NCI-H1092 treated with DMSO at 0.1 percent for 48 hours (cell line): ENCODE data around the gene KDM6A.
"Not testable (repeated sequence)": the region's sequence is repeated elsewhere in the genome, so short reads cannot be mapped to it uniquely, and the experiment has no call there.

Source experiments
- DNase-seq: peaks from one replicate; lab custom pipeline; 2025; lab: John Stamatoyannopoulos, UW

The KDM6A gene

GRCh38 chrX:45007598-45007997, 134.6 kb downstream of the KDM6A start:
- no peak for DNase-seq

- no peak for DNase-seq
Measured at GRCh38 chrX:45009371-45010000, 136.5 kb downstream of the KDM6A start.

DNA sequence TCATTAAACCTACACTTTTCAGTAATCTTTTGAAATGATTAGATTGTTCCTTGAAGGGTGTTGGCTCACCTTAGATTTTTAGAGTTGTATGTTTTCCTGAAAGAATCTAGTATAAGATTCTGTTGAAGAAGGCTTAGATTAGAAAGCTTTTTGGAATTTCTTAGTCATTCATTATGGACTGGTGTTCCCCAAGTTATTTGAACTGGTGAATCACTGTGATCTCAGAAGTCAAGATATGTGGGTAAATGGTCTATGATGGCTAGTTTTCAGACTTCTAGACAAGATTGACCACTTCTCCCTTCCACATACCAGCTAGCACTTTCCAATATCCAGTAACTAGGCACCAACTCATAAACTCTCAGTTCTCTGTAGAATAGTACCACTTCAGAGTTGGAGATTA, 138.1 kb downstream of the KDM6A start:
- DNase-seq: no peak

GRCh38 chrX:45011597-45011996, 138.6 kb downstream of the KDM6A start:
- DNase-seq: no peak

DNA sequence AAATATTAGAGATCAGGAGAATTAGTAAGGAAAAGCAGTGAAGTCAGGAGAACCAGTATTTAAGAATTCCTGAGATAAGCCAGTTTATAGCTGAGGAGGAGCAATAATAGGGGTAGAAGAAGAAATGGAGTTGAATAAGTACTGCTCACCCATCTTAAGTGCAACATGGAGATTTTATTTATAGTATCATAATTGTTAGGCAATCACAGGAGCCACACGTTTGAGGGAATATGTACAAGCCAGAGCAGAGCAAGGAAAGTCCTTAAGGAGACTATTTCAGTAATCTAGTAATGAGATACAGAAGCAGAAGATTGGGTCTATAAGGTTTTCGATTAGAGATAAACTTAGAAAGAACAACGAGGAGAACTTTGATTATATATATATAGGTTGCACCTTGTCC, 145.0 kb downstream of the KDM6A start:
- no peak for DNase-seq

GRCh38 chrX:45022150-45022549, 149.2 kb downstream of the KDM6A start:
- no peak for DNase-seq

GRCh38 chrX:45024501-45024900, 151.5 kb downstream of the KDM6A start:
- no peak for DNase-seq

DNA sequence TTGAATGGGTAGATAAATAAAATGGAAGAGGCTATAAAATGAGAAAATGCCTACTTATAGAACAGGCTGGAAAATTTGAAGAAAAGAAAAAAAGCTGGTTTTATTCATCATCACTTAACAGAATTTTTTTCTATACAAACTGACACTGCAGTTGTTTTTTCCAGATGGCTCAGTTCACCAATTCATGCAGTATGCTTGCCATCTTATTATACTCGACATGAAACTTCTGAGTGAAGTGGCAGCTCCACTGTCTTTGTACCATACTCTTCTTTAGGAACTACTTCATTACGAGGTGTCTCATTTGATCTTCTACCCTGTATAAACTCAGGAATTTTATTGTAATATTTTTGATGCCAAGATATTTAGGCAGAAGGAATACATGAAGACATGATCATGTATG, 153.0 kb downstream of the KDM6A start:
- no peak for DNase-seq

DNA sequence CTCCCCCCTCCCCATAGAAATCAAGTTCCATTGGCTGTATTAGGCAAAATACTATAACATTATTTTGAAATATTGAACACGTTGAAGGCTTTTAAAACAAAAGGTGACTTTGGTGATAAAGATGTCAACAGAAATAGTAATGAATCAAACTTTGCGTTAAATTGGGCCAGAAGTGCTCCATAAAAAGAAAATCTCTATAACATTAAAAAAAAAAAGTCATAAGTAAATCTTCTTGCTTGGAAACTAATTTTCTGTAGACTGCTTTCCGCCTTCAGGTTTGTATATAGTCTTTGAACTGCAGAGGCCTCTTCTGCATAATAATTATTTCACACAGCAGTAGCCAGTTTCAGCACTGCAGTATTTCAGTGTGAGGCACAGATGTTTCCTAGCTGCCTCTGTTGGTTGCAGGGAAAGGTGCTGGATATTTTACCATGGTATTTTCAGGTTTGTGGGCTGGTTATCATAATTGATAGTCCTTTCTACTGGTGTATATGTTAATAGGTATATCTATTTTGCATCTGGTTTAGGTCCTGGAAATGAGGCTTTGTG, 158.9 kb downstream of the KDM6A start:
- no peak for DNase-seq

- DNase-seq: no peak
Measured at GRCh38 chrX:45035071-45035470, 162.1 kb downstream of the KDM6A start.

- DNase-seq: no peak
Measured at GRCh38 chrX:45036161-45036560, 163.2 kb downstream of the KDM6A start.

DNA sequence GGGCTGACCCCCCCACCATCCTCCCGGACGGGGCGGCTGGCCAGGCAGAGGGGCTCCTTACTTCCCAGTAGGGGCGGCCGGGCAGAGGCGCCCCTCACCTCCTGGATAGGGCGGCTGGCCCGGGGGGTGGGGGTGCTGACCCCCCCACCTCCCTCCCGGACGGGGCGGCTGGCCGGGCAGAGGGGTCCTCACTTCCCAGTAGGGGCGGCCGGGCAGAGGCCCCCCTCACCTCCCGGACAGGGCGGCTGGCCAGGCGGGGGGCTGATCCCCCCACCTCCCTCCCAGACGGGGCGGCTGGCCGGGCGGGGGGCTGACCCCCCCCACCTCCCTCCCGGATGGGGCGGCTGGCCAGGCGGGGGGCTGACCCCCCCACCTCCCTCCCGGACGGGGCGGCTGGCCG, 167.1 kb downstream of the KDM6A start:
- DNase-seq: not testable (repeated sequence)

- no peak for DNase-seq
Measured at GRCh38 chrX:45046417-45046816, 173.4 kb downstream of the KDM6A start.

- DNase-seq: no peak
Measured at GRCh38 chrX:45050558-45050957, 177.6 kb downstream of the KDM6A start.

DNA sequence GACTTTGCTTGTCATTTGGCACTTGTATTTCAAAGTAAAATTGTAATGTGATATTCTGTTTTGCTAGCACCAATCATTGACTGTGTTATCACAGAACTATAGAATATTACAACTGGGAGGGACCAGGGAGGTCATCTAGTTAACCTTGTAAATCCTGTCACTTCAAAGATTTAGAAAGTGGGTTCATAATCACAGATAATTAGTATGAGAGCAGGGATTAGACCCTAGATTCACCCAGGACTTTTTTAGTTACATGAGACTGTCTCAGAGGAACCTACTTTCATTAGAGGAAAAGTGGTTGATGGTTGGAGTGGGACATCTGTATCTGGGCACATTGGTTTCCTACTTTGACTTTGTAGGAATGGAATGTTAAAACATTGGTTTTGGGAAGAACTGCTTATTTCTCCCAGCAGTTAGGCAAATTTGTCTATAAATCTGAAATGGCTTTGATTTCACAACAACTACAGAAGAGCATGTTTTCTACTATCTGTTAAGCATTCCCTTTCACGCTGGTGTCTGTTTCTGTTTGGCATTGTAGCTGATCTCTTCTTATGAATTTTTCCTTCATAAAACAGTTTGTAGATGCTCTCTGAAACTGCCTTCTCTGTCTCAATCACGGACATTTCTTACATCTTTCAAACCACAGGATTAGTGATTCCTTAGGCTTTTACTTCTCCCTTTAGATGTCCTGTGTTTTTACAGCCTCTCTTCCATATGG, 183.6 kb downstream of the KDM6A start:
- no peak for DNase-seq

- peak; percentile 10 for DNase-seq
Measured at GRCh38 chrX:45059906-45060305, 186.9 kb downstream of the KDM6A start.

- no peak for DNase-seq
Measured at GRCh38 chrX:45063319-45064095, 190.5 kb downstream of the KDM6A start.

GRCh38 chrX:45068569-45068968, 195.6 kb downstream of the KDM6A start:
- no peak for DNase-seq

DNA sequence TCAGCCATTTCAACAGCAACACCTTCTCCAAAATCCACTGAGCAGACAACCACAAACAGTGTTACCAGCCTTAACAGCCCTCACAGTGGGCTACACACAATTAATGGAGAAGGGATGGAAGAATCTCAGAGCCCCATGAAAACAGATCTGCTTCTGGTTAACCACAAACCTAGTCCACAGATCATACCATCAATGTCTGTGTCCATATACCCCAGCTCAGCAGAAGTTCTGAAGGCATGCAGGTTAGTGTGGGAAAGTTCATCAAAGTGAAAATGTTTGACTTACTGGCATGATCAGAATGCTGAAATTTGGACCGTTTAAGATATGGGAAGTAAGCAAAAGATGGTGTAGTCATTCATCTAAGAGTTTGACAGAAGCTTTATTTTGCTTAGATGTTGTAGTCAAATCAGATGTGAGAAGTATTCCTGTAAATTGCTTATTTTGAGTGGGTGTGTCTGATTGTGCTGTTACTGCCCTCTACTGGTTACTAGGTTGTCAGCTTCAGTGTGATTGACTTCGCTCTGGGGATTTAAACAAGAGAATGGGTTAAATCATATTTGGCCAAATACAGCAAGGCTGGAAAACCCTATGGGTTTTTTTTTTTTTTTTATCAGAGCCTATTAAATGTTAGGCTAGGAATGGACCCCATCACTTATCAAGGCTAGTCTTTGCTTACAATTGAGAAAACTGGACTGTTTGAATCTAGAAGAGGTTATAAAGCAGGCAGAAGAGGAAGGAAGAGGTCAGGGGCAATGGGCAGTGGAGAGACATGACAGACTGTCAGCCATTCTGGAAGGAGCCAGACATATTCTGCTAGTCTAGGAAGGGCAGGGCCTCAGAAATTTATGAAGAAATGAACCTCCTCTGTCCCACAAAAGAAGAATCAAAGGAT, 197.4 kb downstream of the KDM6A start:
- DNase-seq: peak; percentile 16

DNA sequence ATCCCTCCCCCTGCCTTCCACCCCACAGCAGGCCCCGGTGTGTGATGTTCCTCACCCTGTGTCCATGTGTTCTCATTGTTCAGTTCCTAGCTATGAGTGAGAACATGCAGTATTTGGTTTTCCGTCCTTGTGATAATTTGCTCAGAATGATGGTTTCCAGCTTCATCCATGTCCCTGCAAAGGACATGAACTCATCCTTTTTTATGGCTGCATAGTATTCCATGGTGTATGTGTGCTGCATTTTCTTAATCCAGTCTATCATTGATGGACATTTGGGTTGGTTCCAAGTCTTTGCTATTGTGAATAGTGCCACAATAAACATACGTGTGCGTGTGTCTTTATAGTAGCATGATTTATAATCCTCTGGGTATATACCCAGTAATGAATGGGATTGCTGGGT, 200.0 kb downstream of the KDM6A start:
- not testable (repeated sequence) for DNase-seq

DNA sequence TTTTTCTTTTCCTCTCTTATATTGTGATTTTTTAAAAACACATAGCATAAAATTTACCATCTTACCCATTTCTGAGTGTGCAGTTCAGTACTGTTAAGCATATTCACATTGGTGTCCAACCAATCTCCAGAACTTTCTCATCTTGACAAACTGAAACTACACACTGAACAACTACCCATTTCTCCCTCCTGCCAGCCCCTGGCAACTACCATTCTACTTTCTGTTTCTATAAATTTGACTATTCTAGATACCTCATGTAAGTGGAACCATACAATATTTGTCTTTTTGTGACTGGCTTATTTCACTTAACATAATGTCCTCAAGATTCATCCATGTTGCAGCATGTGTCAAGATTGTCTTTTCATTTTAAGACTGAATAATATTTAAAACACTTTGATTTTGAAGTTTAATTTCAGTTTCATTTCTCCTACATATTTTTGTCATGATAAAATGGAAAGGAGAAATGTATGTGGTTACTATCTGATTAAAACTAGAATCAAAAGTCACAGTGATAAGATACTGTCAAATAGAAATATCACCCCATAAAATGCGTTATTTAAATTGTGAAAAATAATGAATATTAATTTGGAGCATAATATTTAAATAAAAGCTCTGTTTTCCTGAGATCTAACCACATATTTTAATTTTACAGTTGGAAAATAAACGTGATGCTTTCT, 204.9 kb downstream of the KDM6A start:
- no peak for DNase-seq
